ENCODE data around the gene WIPI1. TPM values are rescaled to one million over a fixed set of nuclear protein-coding genes. Genes with fewer than 3 reads are reported as not detected.
"Not testable (repeated sequence)": the region's sequence is repeated elsewhere in the genome, so short reads cannot be mapped to it uniquely, and the experiment has no call there.

Gene WIPI1
- total RNA-seq, 4 donors from 2014 or later, result 62.6 to 313 (median 97.1) TPM

GRCh38 chr17:68498479-68499326 lies 41.4 kb upstream of the WIPI1 start:
- Histone ChIP-seq H3K36me3 (no peaks in the 10 kb centered on the region), H3K4me3 (no peak overlapping the region), H3K27me3 (no peaks in the 10 kb centered on the region), H3K4me1 (peaks cover 0 to 19% (median 7%) of the 10 kb centered on the region in 4 donors), H3K27ac (peak overlapping the region; percentile 57 to 83 (median 72)), H3K9me3 (no peaks in the 10 kb centered on the region)
- WGBS, 2 donors (ENCODE audit: low coverage in 1 of 2), result 59 to 67% methylated on average over 2 to 7 of the region's 7 CpGs
- TF ChIP-seq POLR2AphosphoS5 (IDR thresholded peaks at IDR 0.05), result no peak
- TF ChIP-seq POLR2A (IDR thresholded peaks at IDR 0.05), result no peak
- TF ChIP-seq, protein P1, sequence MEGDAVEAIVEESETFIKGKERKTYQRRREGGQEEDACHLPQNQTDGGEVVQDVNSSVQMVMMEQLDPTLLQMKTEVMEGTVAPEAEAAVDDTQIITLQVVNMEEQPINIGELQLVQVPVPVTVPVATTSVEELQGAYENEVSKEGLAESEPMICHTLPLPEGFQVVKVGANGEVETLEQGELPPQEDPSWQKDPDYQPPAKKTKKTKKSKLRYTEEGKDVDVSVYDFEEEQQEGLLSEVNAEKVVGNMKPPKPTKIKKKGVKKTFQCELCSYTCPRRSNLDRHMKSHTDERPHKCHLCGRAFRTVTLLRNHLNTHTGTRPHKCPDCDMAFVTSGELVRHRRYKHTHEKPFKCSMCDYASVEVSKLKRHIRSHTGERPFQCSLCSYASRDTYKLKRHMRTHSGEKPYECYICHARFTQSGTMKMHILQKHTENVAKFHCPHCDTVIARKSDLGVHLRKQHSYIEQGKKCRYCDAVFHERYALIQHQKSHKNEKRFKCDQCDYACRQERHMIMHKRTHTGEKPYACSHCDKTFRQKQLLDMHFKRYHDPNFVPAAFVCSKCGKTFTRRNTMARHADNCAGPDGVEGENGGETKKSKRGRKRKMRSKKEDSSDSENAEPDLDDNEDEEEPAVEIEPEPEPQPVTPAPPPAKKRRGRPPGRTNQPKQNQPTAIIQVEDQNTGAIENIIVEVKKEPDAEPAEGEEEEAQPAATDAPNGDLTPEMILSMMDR (IDR thresholded peaks at IDR 0.05), result no peak
- TF ChIP-seq EP300 (IDR thresholded peaks at IDR 0.05; ENCODE audit: low read depth), result no peak
- DNase-seq, result no peak
- intact Hi-C loops (cut with DNase I; ENCODE audit: low total_unique reads), result no loop called here
- in situ Hi-C loops (cut with MboI; ENCODE audit: low pct_ligation_motif_present in 1 of 4, low pct_unique_long_range_greater_than_20kb in 1 of 4, low sequenced_read_pairs in 3 of 4), result no loop called here

DNA sequence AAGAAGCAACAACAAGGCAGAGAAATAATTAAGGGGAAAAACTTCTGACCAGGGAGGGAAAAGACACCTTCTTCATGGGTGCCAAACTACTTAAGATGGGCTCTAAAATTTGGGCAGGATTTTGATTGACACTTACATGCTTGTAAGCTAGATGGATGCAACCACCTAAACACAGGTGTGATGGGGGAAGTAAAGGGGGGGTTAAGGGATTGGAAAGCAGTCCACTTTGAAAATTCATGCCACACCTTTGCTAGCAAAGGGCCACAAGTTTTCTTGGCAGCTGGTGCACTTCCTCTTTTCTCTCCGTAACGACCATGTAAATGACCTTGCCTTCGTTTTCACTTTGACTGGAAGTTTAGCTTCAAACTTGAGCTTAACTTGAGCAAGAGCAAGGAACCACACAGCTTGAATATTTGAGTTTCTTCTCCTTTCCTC lies 40.6 kb upstream of the WIPI1 start:
- Histone ChIP-seq H3K27ac (peak overlapping the region; percentile 57 to 83 (median 72)), H3K4me3 (no peak overlapping the region), H3K27me3 (no peaks in the 10 kb centered on the region), H3K36me3 (no peaks in the 10 kb centered on the region), H3K4me1 (peaks cover 4 to 26% (median 7%) of the 10 kb centered on the region in 4 donors), H3K9me3 (no peaks in the 10 kb centered on the region)
- in situ Hi-C loops (cut with MboI; ENCODE audit: low pct_ligation_motif_present in 1 of 4, low pct_unique_long_range_greater_than_20kb in 1 of 4, low sequenced_read_pairs in 3 of 4) (no loop called here), intact Hi-C loops (cut with DNase I; ENCODE audit: low total_unique reads) (no loop called here)
- TF ChIP-seq POLR2A (IDR thresholded peaks at IDR 0.05) (no peak), POLR2AphosphoS5 (IDR thresholded peaks at IDR 0.05) (no peak), EP300 (IDR thresholded peaks at IDR 0.05; ENCODE audit: low read depth) (no peak)
- peak; percentile 68 for DNase-seq
- WGBS, 2 donors (ENCODE audit: low coverage in 1 of 2), result 0 to 8% methylated on average over 3 of the region's 3 CpGs

DNA sequence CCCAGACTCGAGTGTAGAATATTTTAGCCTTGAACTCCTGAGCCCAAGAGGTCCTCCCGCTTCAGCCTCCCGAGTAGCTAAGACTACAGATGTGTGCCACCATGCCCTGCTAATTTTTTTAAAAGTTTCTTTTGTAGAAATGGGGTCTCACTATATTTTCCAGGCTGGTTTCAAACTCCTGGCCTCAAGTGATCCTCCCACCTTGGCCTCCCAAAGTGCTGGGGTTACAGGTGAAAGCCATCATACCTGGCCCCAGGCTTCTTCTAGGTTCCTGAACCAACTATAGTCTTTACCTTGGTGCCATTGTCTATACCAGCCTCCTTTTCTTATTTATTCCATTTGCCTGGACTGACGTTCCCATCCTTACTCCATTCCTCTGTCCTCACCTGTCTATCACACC lies 37.8 kb upstream of the WIPI1 start:
- H3K27ac ChIP-seq, result no peak overlapping the region
- intact Hi-C loops (cut with DNase I; ENCODE audit: low total_unique reads) (no loop called here), in situ Hi-C loops (cut with MboI; ENCODE audit: low pct_ligation_motif_present in 1 of 4, low pct_unique_long_range_greater_than_20kb in 1 of 4, low sequenced_read_pairs in 3 of 4) (no loop called here)
- no peaks in the 10 kb centered on the region for H3K36me3 ChIP-seq
- no peaks in the 10 kb centered on the region for H3K27me3 ChIP-seq
- peaks cover 4 to 46% (median 18%) of the 10 kb centered on the region in 4 donors for H3K4me1 ChIP-seq
- no peak overlapping the region for H3K4me3 ChIP-seq
- H3K9me3 ChIP-seq, result no peaks in the 10 kb centered on the region
- TF ChIP-seq, protein P1 (IDR thresholded peaks at IDR 0.05), result no peak
- no peak for TF ChIP-seq POLR2AphosphoS5 (IDR thresholded peaks at IDR 0.05)
- TF ChIP-seq EP300 (IDR thresholded peaks at IDR 0.05; ENCODE audit: low read depth), result no peak
- TF ChIP-seq POLR2A (IDR thresholded peaks at IDR 0.05), result no peak
- WGBS, 2 donors (ENCODE audit: low coverage in 1 of 2), result 90 to 94% methylated on average over 4 of the region's 4 CpGs
- no peak for DNase-seq

DNA sequence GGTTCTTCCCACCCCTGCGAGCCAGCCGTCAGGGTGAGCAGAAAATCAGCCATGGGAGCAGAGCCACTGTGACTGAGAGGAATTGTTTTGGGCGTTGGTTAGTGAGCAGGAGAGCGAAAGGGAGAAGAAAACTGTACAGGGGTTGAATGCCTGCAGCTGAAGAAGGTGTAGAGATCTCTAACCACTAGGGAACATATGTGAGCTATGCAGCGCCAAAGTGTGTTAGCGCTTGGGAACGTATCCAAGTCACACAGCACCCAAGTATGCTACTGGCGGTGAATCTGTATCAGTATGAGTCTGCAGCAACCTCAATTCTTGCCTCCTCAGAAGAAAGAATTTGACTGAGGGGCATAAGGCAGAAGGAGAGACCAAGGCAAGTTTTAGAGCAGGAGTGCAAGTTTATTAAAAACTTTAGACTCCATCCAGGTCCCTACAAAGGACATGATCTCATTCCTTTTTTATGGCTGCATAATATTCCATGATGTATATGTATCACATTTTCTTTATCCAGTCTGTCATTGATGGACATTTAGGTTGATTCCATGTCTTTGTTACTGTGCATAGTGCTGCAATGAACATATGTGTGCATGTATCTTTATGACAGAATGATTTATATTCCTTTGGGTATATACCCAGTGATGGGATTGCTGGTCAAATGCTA lies 35.2 kb upstream of the WIPI1 start:
- H3K27ac ChIP-seq, result peak overlapping the region; percentile 15 to 74 (median 58)

More for the DNA sequence above, 35.2 kb upstream of the WIPI1 start:
- intact Hi-C loops (cut with DNase I; ENCODE audit: low total_unique reads); DNase-seq; H3K9me3 ChIP-seq; in situ Hi-C loops (cut with MboI; ENCODE audit: low pct_ligation_motif_present in 1 of 4, low pct_unique_long_range_greater_than_20kb in 1 of 4, low sequenced_read_pairs in 3 of 4); H3K27me3 ChIP-seq; H3K36me3 ChIP-seq: not testable (repeated sequence)
- peak overlapping the region in 1 of 4 donors; percentile 7 for H3K4me3 ChIP-seq
- H3K4me1 ChIP-seq, result peaks cover 4 to 32% (median 11%) of the 10 kb centered on the region in 4 donors
- WGBS, 2 donors (ENCODE audit: low coverage in 1 of 2), result 68 to 76% methylated on average over 4 to 8 of the region's 8 CpGs
